ENCODE data around the gene HERC3.
"Not testable (repeated sequence)": the region's sequence is repeated elsewhere in the genome, so short reads cannot be mapped to it uniquely, and the experiment has no call there.

Gene HERC3

GRCh38 chr4:88609387-88609786 is 17.1 kb downstream of the HERC3 start:
- peak; percentile 38 for DNase-seq (ENCODE audit: low read depth)

DNA sequence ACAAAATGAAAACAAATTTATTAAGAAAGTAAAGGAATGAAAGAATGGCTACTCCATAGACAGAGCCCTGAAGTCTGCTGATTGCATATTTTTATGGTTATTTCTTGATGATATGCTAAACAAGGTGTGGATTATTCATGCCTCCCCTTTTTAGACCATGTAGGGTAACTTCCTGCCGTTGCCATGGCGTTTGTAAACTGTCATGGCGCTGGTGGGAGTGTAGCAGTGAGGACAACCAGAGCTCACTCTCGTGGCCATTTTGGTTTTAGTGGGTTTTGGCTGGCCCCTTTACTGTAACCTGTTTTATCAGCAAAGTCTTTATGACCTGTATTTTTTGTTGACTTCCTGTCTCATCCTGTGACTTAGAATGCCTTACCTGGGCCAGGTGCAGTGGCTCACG is 17.5 kb downstream of the HERC3 start:
- not testable (repeated sequence) for DNase-seq (ENCODE audit: low read depth)

DNA sequence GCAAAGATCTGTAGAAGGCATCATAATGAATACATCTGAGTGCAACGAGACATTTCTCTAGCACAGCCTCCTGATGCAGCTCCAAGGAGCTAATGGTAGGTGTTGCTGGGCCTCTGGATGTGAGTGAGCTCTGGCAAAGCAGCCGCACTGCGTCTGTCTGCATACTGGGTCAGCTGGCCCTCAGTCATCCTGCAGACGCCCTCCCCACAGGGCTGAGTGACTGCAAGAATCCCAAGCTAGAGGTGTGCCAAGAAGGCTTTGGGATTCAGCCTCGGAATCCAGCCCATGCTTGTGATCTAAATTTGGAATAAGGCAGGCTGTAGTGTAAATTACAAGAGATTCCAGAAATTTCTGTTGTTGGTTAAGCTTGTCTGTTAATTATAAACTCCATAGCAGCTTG is 18.5 kb downstream of the HERC3 start:
- DNase-seq (ENCODE audit: low read depth) = no peak

- no peak for DNase-seq (ENCODE audit: low read depth)
Measured at GRCh38 chr4:88613417-88613875, 21.2 kb downstream of the HERC3 start.

DNA sequence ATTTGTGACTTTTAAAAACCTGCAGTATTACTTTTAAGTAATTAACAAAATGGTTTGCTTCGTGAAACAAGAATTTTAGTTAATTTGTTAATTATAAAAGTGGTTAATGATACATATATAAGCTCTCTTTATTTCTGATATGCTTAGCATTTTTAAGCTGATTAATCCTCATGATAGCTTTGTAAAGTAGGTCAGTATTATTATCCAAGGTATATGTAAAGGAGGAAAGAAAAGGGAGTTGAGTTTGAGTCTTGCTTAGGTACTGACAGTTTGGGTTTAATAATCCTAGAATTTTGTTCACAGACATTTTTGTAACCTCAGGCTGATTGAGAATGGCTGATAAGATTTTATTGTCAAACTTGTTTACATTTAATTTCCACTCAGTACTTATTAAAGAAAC is 21.8 kb downstream of the HERC3 start:
- DNase-seq (ENCODE audit: low read depth) = no peak

- DNase-seq (ENCODE audit: low read depth) = peak; percentile 72
Measured at GRCh38 chr4:88616275-88617150, 24.2 kb downstream of the HERC3 start.

GRCh38 chr4:88618782-88619485 is 26.7 kb downstream of the HERC3 start:
- no peak for DNase-seq (ENCODE audit: low read depth)

DNA sequence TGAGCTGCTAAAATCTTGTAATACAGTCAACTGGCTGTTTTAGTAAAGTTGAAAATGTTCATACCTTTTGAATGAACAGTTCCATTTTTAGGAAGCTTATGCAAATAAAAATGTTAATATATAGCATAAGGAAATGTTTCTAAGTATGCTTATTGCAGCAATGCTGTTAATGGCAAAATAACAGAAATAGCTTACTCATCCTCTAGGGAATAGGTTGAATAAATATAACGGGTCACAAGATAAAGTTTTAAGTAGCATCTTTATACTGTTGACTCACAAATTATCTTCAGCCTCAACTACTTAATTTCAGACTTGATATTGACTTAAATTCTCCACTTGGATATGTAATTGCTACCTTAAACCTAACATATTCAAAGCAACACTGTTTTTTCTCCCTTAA is 27.7 kb downstream of the HERC3 start:
- DNase-seq (ENCODE audit: low read depth) = no peak

DNA sequence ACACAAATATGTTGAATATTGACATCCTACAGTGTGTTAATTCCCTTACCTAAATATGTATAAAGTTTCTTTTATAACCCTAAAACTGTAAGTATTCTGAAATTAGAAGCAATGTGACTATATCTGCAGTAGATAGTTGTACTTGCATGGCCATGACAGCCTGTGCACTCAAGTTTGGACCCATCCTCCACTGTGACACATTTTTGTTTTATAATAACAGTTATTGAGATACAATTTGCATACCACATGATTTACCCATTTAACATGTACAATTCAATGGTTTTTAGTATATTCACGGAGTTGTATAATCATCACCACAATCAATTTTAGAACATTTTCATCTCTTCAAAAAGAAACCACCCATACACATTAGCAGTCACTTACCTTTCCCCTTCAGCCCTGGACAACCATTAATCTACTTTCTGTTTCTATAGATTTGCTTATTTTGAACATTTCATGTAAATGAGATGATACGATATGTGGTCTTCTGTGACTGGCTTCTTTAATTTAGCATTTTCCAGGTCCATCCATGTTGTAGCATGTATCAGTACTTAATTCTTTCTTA is 29.6 kb downstream of the HERC3 start:
- DNase-seq (ENCODE audit: low read depth) = no peak

- peak; percentile 96 for DNase-seq (ENCODE audit: low read depth)
Measured at GRCh38 chr4:88623097-88623496, 30.8 kb downstream of the HERC3 start.

- DNase-seq (ENCODE audit: low read depth) = no peak
Measured at GRCh38 chr4:88628746-88629145, 36.5 kb downstream of the HERC3 start.

DNA sequence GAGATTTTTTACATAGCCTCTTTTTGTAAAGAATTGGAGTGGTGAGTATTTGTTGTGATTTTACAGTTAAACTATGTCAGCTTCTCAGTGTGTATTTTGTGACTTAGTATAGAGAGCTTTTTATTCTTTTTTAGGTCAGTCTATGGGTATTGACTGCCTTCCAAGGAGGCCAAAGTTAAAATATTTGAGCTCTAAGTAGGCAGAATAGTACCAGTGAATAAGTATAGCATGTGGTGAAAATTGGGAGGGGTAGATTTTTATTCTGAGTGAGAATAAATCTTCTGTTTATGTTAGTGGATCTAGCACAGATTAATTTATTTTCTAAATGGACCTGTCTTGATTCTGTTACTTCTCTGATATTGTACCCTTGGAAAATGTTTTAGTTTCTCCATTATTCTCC is 37.5 kb downstream of the HERC3 start:
- DNase-seq (ENCODE audit: low read depth) = no peak

- DNase-seq (ENCODE audit: low read depth) = peak; percentile 86
Measured at GRCh38 chr4:88630756-88631155, 38.5 kb downstream of the HERC3 start.

DNA sequence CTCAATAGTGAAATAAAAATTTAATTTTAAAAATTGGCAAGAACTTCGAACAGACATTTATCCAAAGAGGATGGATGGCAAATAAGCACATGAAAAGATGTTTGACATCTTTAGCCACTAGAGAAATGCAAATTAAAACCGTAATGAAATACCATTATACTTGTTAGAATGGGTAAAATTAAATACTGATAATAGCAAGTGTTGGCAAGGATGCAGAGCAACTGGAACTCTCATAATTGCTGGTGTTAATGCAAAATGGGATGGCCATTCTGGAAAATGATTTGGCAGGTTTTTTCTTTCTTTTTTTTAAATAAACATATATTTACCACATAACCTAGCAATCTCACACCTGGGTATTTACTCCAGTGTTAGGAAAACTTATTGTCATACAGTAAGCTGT is 51.7 kb downstream of the HERC3 start:
- no peak for DNase-seq (ENCODE audit: low read depth)

- DNase-seq (ENCODE audit: low read depth) = no peak
Measured at GRCh38 chr4:88645994-88646393, 53.7 kb downstream of the HERC3 start.

DNA sequence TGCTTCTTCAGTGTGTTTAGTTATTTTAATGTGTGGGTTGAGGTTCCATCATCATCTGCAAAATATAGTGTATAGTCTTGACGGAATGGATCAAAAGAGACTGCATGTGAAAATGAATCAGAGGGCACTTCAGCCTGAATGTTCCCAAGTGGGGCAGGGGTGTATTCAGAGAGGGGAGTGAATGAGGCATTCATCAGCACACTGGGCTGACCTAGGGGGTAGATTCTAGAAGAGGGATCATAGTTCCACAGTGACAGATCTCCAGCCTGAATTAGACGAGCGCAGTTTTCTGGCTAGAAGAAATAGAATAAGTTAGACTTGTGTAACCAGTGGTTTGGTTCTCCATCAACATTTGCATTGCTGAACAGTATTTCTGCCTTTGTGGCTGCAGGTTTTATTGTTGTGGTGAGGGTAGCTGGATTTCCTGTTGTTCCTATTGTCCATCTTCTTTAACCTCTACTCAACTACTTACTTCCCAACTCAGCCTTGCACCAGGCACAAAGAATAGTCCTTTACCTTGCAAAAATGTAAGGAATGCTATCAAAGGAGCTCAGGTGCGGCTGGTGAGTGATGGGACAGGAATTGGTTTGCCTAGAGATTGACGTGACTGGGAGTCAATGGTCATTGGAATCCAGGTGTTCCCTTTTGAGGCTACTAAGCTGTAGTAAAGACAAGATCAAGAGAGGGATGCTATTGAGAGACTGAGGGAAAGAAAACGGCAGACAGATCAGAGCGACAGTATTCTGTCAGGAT is 54.4 kb downstream of the HERC3 start:
- DNase-seq (ENCODE audit: low read depth) = no peak

DNA sequence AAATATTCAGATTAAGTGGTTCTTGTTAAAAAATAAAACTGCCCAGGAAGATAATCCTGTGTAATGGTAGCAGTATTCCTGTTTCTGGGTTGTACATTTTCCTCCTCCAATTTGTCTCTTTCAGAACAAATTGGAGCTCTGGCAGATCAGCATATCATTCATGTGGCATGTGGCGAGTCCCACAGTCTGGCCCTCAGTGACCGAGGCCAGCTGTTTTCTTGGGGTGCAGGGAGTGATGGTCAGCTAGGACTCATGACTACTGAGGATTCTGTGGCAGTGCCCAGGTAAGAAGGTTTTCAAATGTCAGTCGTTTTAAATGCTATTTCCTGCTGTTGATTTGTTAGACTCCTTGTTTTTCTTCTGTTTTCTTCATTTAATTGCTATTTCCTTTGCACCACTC is 57.4 kb downstream of the HERC3 start:
- DNase-seq (ENCODE audit: low read depth) = no peak

DNA sequence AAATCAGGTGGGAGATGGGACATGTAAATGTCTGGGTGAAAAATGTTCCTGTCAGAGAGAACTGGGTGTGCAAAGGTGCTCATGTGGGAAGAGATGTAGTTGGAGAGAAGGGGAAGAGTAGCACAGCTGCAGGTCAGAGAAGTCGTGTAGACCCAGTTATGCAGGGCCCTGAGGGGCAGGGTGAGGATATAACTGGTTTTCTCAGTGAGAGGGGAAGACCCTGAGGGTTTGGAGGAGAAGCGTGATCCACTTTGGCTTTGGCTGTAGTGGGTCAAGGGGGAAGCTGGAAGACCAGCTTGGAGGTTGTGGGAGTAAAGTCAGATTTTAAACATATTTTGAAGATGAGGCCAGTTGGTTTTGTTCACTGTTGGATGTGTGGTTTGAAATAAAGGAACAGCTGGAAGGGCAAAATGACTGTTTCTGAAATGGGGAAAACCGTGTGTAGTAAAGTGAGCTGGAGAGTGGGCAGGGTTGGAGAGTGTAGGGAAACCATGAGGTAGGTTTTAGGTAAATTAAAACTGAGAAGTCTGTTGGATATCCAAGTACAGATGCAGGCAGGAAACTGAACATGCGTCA is 61.2 kb downstream of the HERC3 start:
- no peak for DNase-seq (ENCODE audit: low read depth)

- no peak for DNase-seq (ENCODE audit: low read depth)
Measured at GRCh38 chr4:88655226-88655625, 62.9 kb downstream of the HERC3 start.

DNA sequence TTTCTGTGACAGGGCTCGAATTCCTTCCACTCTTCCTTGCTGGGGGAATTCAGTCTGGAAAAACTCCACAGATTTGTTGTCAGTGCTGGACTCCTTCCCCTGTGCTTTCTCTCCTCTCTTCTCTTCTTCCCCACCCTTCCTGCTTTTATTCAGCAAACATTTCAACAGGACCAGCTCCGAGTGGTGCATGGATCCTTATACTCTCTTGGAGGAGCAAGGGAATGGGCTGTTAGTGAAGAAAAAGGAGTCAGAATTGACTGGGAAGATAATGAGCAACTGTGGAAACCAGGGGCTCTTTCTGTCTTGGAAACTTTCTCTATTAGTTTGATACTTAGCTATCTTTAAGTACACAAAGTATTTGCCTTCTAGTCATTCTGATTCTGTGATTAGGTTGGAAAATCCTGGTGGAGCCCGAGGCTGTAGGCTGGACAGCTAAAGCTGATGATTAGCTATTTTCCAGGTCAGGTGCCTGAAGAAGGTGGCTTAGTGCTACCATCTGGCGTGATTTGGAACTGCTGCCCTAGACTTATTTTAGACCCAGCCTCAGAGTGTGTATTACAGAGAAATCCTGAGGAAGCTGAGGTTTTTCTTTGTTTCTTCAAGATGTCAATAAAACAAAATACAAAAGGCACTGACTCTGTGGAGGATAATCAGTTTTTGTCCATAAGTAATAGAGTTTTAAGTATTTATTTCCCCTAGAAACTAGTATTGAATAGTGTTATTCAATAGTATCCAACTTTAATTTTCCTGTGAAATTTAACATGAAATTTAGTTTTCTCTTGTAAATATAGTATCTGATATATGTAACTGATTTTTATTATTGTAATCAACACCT is 67.0 kb downstream of the HERC3 start:
- peak; percentile 80 for DNase-seq (ENCODE audit: low read depth)

GRCh38 chr4:88659890-88660208 is 67.6 kb downstream of the HERC3 start:
- no peak for DNase-seq (ENCODE audit: low read depth)
